H9 (cell line): ENCODE results near the gene ALDH1A1. TPM values are rescaled to one million over a fixed set of nuclear protein-coding genes. Genes with fewer than 3 reads are reported as not detected.

Source experiments
- DNase-seq: peaks from one replicate; pipeline ENCODE4 v3.0.0-alpha.2; 2017
- H2AFZ ChIP-seq: one replicate; pipeline ENCODE4 v1.6.1; 2013; ENCODE audit warnings: mild to moderate bottlenecking, low read length, control low read depth, moderate library complexity
- H2AK5ac ChIP-seq: 2 replicates; pipeline ENCODE4 v1.6.1; 2013; ENCODE audit warnings: low read length, control low read depth, mixed read lengths; ENCODE audit not compliant: insufficient read length
- H2BK120ac ChIP-seq: one replicate; pipeline ENCODE4 v1.6.1; 2013; ENCODE audit warnings: low read depth, mild to moderate bottlenecking, low read length, control low read depth, inconsistent platforms; ENCODE audit not compliant: poor library complexity, severe bottlenecking
- H2BK12ac ChIP-seq: 2 replicates; pipeline ENCODE4 v1.6.1; 2013; ENCODE audit warnings: low read length, control low read depth, mixed read lengths, low read depth; ENCODE audit not compliant: insufficient read length
- H2BK15ac ChIP-seq: 2 replicates; pipeline ENCODE4 v1.6.1; 2013; ENCODE audit warnings: low read depth, low read length, control low read depth
- H2BK20ac ChIP-seq: one replicate; pipeline ENCODE4 v1.6.1; 2013; ENCODE audit warnings: low read depth, mild to moderate bottlenecking, low read length, control low read depth, inconsistent platforms; ENCODE audit not compliant: poor library complexity, severe bottlenecking
- H2BK5ac ChIP-seq: 2 replicates; pipeline ENCODE4 v1.6.1; 2013; ENCODE audit warnings: low read length, control low read depth, mixed read lengths; ENCODE audit not compliant: insufficient read length
- H3K14ac ChIP-seq: 2 replicates; pipeline ENCODE4 v1.6.1; 2013; ENCODE audit warnings: low read length, control low read depth; ENCODE audit not compliant: insufficient read depth
- H3K18ac ChIP-seq: 2 replicates; pipeline ENCODE4 v1.6.1; 2013; ENCODE audit warnings: low read depth, mild to moderate bottlenecking, mixed read lengths, low read length, control low read depth; ENCODE audit not compliant: insufficient read length
- H3K23ac ChIP-seq: 2 replicates; pipeline ENCODE4 v1.6.1; 2013; ENCODE audit warnings: low read length, control low read depth, mixed read lengths, low read depth; ENCODE audit not compliant: insufficient read length
- H3K23me2 ChIP-seq: 2 replicates; pipeline ENCODE4 v1.6.1; 2013; ENCODE audit warnings: low read depth, mild to moderate bottlenecking, mixed read lengths, low read length, control low read depth; ENCODE audit not compliant: insufficient read length, poor library complexity, severe bottlenecking
- H3K27ac ChIP-seq: 2 replicates; pipeline ENCODE4 v1.5.1; 2013; ENCODE audit warnings: low read length, control low read depth, mixed read lengths, low read depth; ENCODE audit not compliant: insufficient read length
- H3K27me3 ChIP-seq: 2 replicates; pipeline ENCODE4 v1.6.1; 2013; ENCODE audit warnings: low read length, control low read depth, inconsistent platforms; ENCODE audit not compliant: insufficient read depth
- H3K4ac ChIP-seq: 2 replicates; pipeline ENCODE4 v1.6.1; 2013; ENCODE audit warnings: low read depth, mild to moderate bottlenecking, control low read depth, inconsistent platforms, low read length, moderate library complexity
- H3K4me1 ChIP-seq: 2 replicates; pipeline ENCODE4 v1.6.1; 2013; ENCODE audit warnings: low read length, control low read depth, inconsistent platforms; ENCODE audit not compliant: insufficient read depth
- H3K4me2 ChIP-seq: 2 replicates; pipeline ENCODE4 v1.6.1; 2013; ENCODE audit warnings: low read length, control low read depth, mixed read lengths; ENCODE audit not compliant: insufficient read length, insufficient read depth
- H3K56ac ChIP-seq: 2 replicates; pipeline ENCODE4 v1.6.1; 2013; ENCODE audit warnings: low read depth, mild to moderate bottlenecking, mixed read lengths, low read length, control low read depth; ENCODE audit not compliant: insufficient read length
- H3K79me1 ChIP-seq: 2 replicates; pipeline ENCODE4 v1.6.1; 2013; ENCODE audit warnings: low read depth, mild to moderate bottlenecking, moderate library complexity, low read length, control low read depth, inconsistent platforms; ENCODE audit not compliant: insufficient read depth, poor library complexity, severe bottlenecking
- H3K79me2 ChIP-seq: 2 replicates; pipeline ENCODE4 v1.6.1; 2013; ENCODE audit warnings: low read length, control low read depth, inconsistent platforms; ENCODE audit not compliant: insufficient read depth
- H3K9ac ChIP-seq: 2 replicates; pipeline ENCODE4 v1.6.1; 2013; ENCODE audit warnings: low read length, control low read depth, mixed read lengths; ENCODE audit not compliant: insufficient read length; ENCODE audit errors: extremely low read depth
- H3K9me3 ChIP-seq: one replicate; pipeline ENCODE4 v1.6.1; 2013; ENCODE audit warnings: low read depth, low read length, inconsistent platforms; ENCODE audit not compliant: control insufficient read depth
- H3T11ph ChIP-seq: one replicate; pipeline ENCODE4 v1.6.1; 2013; ENCODE audit warnings: mild to moderate bottlenecking, low read length, control low read depth, inconsistent platforms
- H4K20me1 ChIP-seq: one replicate; pipeline ENCODE4 v1.6.1; 2013; ENCODE audit not compliant: control insufficient read depth, insufficient read length, insufficient read depth
- H4K5ac ChIP-seq: 2 replicates; pipeline ENCODE4 v1.6.1; 2013; ENCODE audit warnings: low read depth, mild to moderate bottlenecking, mixed read lengths, low read length, control low read depth; ENCODE audit not compliant: insufficient read length
- H4K8ac ChIP-seq: replicated peaks from 2 replicates; pipeline ENCODE4 v1.6.1; 2013; ENCODE audit warnings: low read length, control low read depth, mixed read lengths, low read depth; ENCODE audit not compliant: insufficient read length
- H4K91ac ChIP-seq: 2 replicates; pipeline ENCODE4 v1.6.1; 2013; ENCODE audit warnings: low read depth, mild to moderate bottlenecking, moderate library complexity, mixed read lengths, low read length, control low read depth; ENCODE audit not compliant: insufficient read length
- H3K27ac Mint-ChIP-seq, 3 experiments: 2 replicates in 2 of 3; 3 replicates in 1 of 3; pipeline ENCODE4 v1.8.0; 2020 to 2021; ENCODE audit warnings: mixed read lengths in 3 of 3, mild to moderate bottlenecking in 1 of 3, moderate library complexity in 1 of 3
- H3K27me3 Mint-ChIP-seq: 2 replicates; pipeline ENCODE4 v1.8.0; 2021; ENCODE audit warnings: low read depth, mild to moderate bottlenecking, moderate library complexity, mixed read lengths
- H3K36me3 Mint-ChIP-seq, 3 experiments: 2 replicates in 2 of 3; 3 replicates in 1 of 3; pipeline ENCODE4 v1.8.0; 2020 to 2021; ENCODE audit warnings: low read depth in 3 of 3, mixed read lengths in 3 of 3; ENCODE audit not compliant: insufficient read depth in 1 of 3
- H3K4me1 Mint-ChIP-seq, 2 experiments: 2 replicates each; pipeline ENCODE4 v1.8.0; 2020; ENCODE audit warnings: mixed read lengths in 2 of 2
- H3K4me3 Mint-ChIP-seq, 2 experiments: 2 replicates in 1 of 2; 3 replicates in 1 of 2; pipeline ENCODE4 v1.8.0; 2020 to 2021; ENCODE audit warnings: mild to moderate bottlenecking in 2 of 2, mixed read lengths in 2 of 2, moderate library complexity in 1 of 2
- H3K9me3 Mint-ChIP-seq, 2 experiments: 2 replicates in 1 of 2; 3 replicates in 1 of 2; pipeline ENCODE4 v1.8.0; 2020; ENCODE audit warnings: mild to moderate bottlenecking in 2 of 2, mixed read lengths in 2 of 2, moderate library complexity in 1 of 2
- CTCF ChIP-seq: fragments of 200-600 bp; sonication (generic); conservative IDR thresholded peaks from 3 replicates; pipeline ENCODE4 v1.8.0; 2021; ENCODE audit warnings: antibody characterized with exemption, mild to moderate bottlenecking
- WGBS: extraction: QIAGEN DNeasy Blood & Tissue Kit; methylation state at CpG from one replicate; pipeline ENCODE4 v1.1.7; 2013; ENCODE audit warnings: missing lambda C conversion rate, low lambda C conversion rate, mixed read lengths; ENCODE audit not compliant: insufficient read length; ENCODE audit errors: extremely low coverage; 5-methylcytosine and 5-hydroxymethylcytosine counted together
- total RNA-seq: library from RNA; stranded (reverse); gene quantifications from 2 replicates; pipeline ENCODE4 v1.2.1, GENCODE V29; 2021

Gene ALDH1A1
- total RNA-seq, 1 experiment from 2014 or later = 1.1 TPM

- Histone ChIP-seq H3K23ac (no peak overlapping the region), H2BK120ac (no peak overlapping the region), H4K5ac (no peak overlapping the region), H2BK15ac (peak overlapping the region; percentile 99; the same call in 1 of the 2 replicates), H3K18ac (no peak overlapping the region), H4K8ac (no peak overlapping the region), H3K4me2 (no peak overlapping the region), H2BK12ac (no peak overlapping the region), H3K23me2 (no peaks in the 10 kb centered on the region), H3T11ph (no peak overlapping the region), H2BK5ac (no peak overlapping the region), H2AK5ac (no peak overlapping the region), H3K27me3 (no peaks in the 10 kb centered on the region), H3K4me1 (no peaks in the 10 kb centered on the region), H4K20me1 (no peaks in the 10 kb centered on the region), H2AFZ (no peak overlapping the region), H4K91ac (no peak overlapping the region), H3K14ac (no peak overlapping the region), H3K79me1 (no peaks in the 10 kb centered on the region), H3K9ac (no peak overlapping the region), H3K56ac (no peak overlapping the region), H3K79me2 (no peaks in the 10 kb centered on the region), H3K9me3 (no peaks in the 10 kb centered on the region), H3K27ac (no peak overlapping the region), H2BK20ac (no peak overlapping the region), H3K4ac (no peak overlapping the region)
- H3K4me1 Mint-ChIP-seq = peaks cover 19 to 20% of the 10 kb centered on the region in 2 experiments
- H3K4me3 Mint-ChIP-seq = no peak overlapping the region
- H3K27ac Mint-ChIP-seq = 0 out of 7 replicates have a peak overlapping the region, but pooled peaks of 1 of the 3 experiments have one; percentile 35
- no peak for TF ChIP-seq CTCF
- no peaks in the 10 kb centered on the region; a peak in 1 of 5 replicates for H3K9me3 Mint-ChIP-seq
- no peak for DNase-seq
- no CpG with 5 or more reads among the region's 5 CpGs for WGBS
- no peaks in the 10 kb centered on the region for H3K36me3 Mint-ChIP-seq
- no peaks in the 10 kb centered on the region; the same call in 1 of the 2 replicates for H3K27me3 Mint-ChIP-seq
Observed at GRCh38 chr9:72858089-72858912, 94.6 kb downstream of the ALDH1A1 start.
